Measurements from ENCODE around the gene CFAP20DC. TPM values are rescaled to one million over a fixed set of nuclear protein-coding genes. Genes with fewer than 3 reads are reported as not detected.

The CFAP20DC gene
- total and polyA plus RNA-seq, 4 donors, result 0.98 to 2.1 (median 1.5) TPM

DNA sequence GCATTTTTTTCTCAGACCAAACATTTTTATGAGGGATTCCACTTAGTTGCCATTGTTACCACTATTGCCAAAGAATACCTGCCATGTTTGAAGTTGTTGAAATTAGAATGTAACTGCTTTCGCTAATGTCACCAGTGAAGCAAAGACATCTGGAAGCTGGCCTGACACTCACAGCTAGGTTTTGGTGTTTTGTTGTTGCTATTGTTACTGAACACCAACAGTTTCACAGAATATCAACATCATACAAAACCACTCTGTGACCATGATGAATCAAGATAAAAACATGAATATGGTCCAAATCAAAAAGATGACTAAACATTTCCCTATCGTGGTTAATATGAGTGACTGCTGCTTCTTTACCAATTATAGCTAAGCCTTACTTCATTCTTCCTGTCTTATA lies 6.9 kb upstream of the CFAP20DC start:
- WGBS, result 87% methylated on average over 2 of the region's 2 CpGs
- Histone ChIP-seq H3K9me3 (ENCODE audit: control insufficient read depth in 4 of 4, low read length in 3 of 4) (no peaks in the 10 kb centered on the region), H3K9ac (ENCODE audit: low read depth in 1 of 2, low read length in 2 of 2) (no peak overlapping the region), H3K4me3 (ENCODE audit: low read depth in 1 of 3, low read length in 3 of 3) (no peak overlapping the region), H3K4me1 (ENCODE audit: control insufficient read depth in 4 of 4, insufficient read depth in 4 of 4, low read length in 3 of 4) (no peaks in the 10 kb centered on the region), H3K27me3 (ENCODE audit: control insufficient read depth in 4 of 4, insufficient read depth in 4 of 4, low read length in 3 of 4) (no peaks in the 10 kb centered on the region), H3K36me3 (ENCODE audit: control insufficient read depth in 4 of 4, insufficient read depth in 3 of 4, low read depth in 1 of 4, low read length in 3 of 4) (no peaks in the 10 kb centered on the region), H3K27ac (ENCODE audit: low read depth in 1 of 2, low read length in 2 of 2) (no peak overlapping the region)
- no peak for DNase-seq (ENCODE audit: low spot score)
- TF ChIP-seq RXRA (IDR thresholded peaks at IDR 0.05) (no peak), FOXA1 (IDR thresholded peaks at IDR 0.05) (no peak), YY1 (IDR thresholded peaks at IDR 0.05) (no peak), TAF1 (conservative IDR thresholded peaks at IDR 0.05) (no peak), NR2F2 (IDR thresholded peaks at IDR 0.05) (no peak), SP1 (IDR thresholded peaks at IDR 0.05) (no peak), RAD21 (IDR thresholded peaks at IDR 0.05) (no peak), HNF4G (IDR thresholded peaks at IDR 0.05) (no peak), EGR1 (IDR thresholded peaks at IDR 0.05; ENCODE audit: low read depth in 2 of 2) (no peak)
- TF ChIP-seq, protein P1, sequence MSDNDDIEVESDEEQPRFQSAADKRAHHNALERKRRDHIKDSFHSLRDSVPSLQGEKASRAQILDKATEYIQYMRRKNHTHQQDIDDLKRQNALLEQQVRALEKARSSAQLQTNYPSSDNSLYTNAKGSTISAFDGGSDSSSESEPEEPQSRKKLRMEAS (IDR thresholded peaks at IDR 0.05), result no peak
- TF ChIP-seq, protein P2, sequence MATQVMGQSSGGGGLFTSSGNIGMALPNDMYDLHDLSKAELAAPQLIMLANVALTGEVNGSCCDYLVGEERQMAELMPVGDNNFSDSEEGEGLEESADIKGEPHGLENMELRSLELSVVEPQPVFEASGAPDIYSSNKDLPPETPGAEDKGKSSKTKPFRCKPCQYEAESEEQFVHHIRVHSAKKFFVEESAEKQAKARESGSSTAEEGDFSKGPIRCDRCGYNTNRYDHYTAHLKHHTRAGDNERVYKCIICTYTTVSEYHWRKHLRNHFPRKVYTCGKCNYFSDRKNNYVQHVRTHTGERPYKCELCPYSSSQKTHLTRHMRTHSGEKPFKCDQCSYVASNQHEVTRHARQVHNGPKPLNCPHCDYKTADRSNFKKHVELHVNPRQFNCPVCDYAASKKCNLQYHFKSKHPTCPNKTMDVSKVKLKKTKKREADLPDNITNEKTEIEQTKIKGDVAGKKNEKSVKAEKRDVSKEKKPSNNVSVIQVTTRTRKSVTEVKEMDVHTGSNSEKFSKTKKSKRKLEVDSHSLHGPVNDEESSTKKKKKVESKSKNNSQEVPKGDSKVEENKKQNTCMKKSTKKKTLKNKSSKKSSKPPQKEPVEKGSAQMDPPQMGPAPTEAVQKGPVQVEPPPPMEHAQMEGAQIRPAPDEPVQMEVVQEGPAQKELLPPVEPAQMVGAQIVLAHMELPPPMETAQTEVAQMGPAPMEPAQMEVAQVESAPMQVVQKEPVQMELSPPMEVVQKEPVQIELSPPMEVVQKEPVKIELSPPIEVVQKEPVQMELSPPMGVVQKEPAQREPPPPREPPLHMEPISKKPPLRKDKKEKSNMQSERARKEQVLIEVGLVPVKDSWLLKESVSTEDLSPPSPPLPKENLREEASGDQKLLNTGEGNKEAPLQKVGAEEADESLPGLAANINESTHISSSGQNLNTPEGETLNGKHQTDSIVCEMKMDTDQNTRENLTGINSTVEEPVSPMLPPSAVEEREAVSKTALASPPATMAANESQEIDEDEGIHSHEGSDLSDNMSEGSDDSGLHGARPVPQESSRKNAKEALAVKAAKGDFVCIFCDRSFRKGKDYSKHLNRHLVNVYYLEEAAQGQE (IDR thresholded peaks at IDR 0.05), result no peak

DNA sequence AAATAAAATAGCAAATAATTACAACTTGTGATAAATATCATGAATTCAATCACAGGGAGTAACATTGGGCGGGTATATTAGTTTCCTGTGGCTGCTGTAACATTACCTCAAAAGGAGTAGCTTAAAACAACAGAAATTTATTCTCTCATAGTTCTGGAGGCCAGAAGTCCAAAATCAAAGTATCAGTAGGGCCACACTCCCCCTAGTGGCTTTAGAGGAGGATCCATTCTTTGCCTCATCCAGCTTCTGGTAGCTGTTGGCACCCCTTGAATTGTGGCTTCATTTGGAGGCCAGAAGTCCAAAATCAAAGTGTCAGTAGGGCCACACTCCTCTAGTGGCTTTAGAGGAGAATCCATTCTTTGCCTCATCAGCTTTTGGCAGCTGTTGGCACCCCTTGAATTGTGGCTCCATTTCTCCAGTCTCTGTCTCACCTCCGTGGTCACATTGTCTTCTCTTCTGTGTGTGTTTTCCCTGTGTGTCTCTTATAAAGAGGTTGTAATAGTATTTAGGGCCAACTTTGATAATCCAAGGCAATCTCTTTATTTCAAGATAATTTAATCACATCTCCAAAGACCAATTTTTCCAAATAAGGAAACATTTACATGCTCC lies 3.1 kb upstream of the CFAP20DC start:
- 60% methylated on average over 2 of the region's 2 CpGs for WGBS
- Histone ChIP-seq H3K9me3 (ENCODE audit: control insufficient read depth in 4 of 4, low read length in 3 of 4) (no peaks in the 10 kb centered on the region), H3K4me1 (ENCODE audit: control insufficient read depth in 4 of 4, insufficient read depth in 4 of 4, low read length in 3 of 4) (peaks cover 0 to 7% (median 3%) of the 10 kb centered on the region in 4 donors), H3K36me3 (ENCODE audit: control insufficient read depth in 4 of 4, insufficient read depth in 3 of 4, low read depth in 1 of 4, low read length in 3 of 4) (no peaks in the 10 kb centered on the region), H3K27ac (ENCODE audit: low read depth in 1 of 2, low read length in 2 of 2) (no peak overlapping the region), H3K27me3 (ENCODE audit: control insufficient read depth in 4 of 4, insufficient read depth in 4 of 4, low read length in 3 of 4) (no peaks in the 10 kb centered on the region), H3K4me3 (ENCODE audit: low read depth in 1 of 3, low read length in 3 of 3) (no peak overlapping the region), H3K9ac (ENCODE audit: low read depth in 1 of 2, low read length in 2 of 2) (no peak overlapping the region)
- no peak for DNase-seq (ENCODE audit: low spot score)
- no peak for TF ChIP-seq GABPA (IDR thresholded peaks at IDR 0.05 in 1 of 2, conservative IDR thresholded peaks at IDR 0.05 in 1 of 2)
- TF ChIP-seq, protein P3, sequence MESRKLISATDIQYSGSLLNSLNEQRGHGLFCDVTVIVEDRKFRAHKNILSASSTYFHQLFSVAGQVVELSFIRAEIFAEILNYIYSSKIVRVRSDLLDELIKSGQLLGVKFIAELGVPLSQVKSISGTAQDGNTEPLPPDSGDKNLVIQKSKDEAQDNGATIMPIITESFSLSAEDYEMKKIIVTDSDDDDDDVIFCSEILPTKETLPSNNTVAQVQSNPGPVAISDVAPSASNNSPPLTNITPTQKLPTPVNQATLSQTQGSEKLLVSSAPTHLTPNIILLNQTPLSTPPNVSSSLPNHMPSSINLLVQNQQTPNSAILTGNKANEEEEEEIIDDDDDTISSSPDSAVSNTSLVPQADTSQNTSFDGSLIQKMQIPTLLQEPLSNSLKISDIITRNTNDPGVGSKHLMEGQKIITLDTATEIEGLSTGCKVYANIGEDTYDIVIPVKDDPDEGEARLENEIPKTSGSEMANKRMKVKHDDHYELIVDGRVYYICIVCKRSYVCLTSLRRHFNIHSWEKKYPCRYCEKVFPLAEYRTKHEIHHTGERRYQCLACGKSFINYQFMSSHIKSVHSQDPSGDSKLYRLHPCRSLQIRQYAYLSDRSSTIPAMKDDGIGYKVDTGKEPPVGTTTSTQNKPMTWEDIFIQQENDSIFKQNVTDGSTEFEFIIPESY (IDR thresholded peaks at IDR 0.05), result no peak
- TF ChIP-seq FOXA1 (IDR thresholded peaks at IDR 0.05), result no peak
- TF ChIP-seq TAF1 (conservative IDR thresholded peaks at IDR 0.05), result no peak
- TF ChIP-seq EGR1 (IDR thresholded peaks at IDR 0.05; ENCODE audit: low read depth in 2 of 2), result no peak
- TF ChIP-seq FOXA2 (IDR thresholded peaks at IDR 0.05), result no peak
- TF ChIP-seq, protein P4, sequence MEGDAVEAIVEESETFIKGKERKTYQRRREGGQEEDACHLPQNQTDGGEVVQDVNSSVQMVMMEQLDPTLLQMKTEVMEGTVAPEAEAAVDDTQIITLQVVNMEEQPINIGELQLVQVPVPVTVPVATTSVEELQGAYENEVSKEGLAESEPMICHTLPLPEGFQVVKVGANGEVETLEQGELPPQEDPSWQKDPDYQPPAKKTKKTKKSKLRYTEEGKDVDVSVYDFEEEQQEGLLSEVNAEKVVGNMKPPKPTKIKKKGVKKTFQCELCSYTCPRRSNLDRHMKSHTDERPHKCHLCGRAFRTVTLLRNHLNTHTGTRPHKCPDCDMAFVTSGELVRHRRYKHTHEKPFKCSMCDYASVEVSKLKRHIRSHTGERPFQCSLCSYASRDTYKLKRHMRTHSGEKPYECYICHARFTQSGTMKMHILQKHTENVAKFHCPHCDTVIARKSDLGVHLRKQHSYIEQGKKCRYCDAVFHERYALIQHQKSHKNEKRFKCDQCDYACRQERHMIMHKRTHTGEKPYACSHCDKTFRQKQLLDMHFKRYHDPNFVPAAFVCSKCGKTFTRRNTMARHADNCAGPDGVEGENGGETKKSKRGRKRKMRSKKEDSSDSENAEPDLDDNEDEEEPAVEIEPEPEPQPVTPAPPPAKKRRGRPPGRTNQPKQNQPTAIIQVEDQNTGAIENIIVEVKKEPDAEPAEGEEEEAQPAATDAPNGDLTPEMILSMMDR (IDR thresholded peaks at IDR 0.05; ENCODE audit: low read depth, low read length, missing input control), result peak; percentile 74
- TF ChIP-seq RXRA (IDR thresholded peaks at IDR 0.05), result peak in 1 of 2 donors; percentile 40
- peak; percentile 66 for TF ChIP-seq HNF4G (IDR thresholded peaks at IDR 0.05)
- TF ChIP-seq, protein P2 (IDR thresholded peaks at IDR 0.05), result no peak
- no peak for TF ChIP-seq NR2F2 (IDR thresholded peaks at IDR 0.05)
- TF ChIP-seq, protein P1 (IDR thresholded peaks at IDR 0.05), result no peak
- peak; percentile 83 to 89 for TF ChIP-seq HNF4A (conservative IDR thresholded peaks at IDR 0.05)
- TF ChIP-seq, protein P5, sequence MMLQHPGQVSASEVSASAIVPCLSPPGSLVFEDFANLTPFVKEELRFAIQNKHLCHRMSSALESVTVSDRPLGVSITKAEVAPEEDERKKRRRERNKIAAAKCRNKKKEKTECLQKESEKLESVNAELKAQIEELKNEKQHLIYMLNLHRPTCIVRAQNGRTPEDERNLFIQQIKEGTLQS (IDR thresholded peaks at IDR 0.05), result no peak
- peak; percentile 60 for TF ChIP-seq SP1 (IDR thresholded peaks at IDR 0.05)
- TF ChIP-seq RAD21 (IDR thresholded peaks at IDR 0.05), result peak; percentile 98
- no peak for TF ChIP-seq JUND (IDR thresholded peaks at IDR 0.05)
- TF ChIP-seq YY1 (IDR thresholded peaks at IDR 0.05), result no peak
